Stimulated activated CD4-positive, alpha-beta T cell treated with anti-CD3 and anti-CD28 coated beads, Interleukin-4, amount 100 ng/mL, for 4 hours (primary cell): ENCODE data around the gene C16orf54.
"Not testable (repeated sequence)": the region's sequence is repeated elsewhere in the genome, so short reads cannot be mapped to it uniquely, and the experiment has no call there.

Experiments
- DNase-seq, 2 experiments: peaks; one replicate each; pipeline ENCODE4 v3.0.0-alpha.2; 2020

The C16orf54 gene

DNA sequence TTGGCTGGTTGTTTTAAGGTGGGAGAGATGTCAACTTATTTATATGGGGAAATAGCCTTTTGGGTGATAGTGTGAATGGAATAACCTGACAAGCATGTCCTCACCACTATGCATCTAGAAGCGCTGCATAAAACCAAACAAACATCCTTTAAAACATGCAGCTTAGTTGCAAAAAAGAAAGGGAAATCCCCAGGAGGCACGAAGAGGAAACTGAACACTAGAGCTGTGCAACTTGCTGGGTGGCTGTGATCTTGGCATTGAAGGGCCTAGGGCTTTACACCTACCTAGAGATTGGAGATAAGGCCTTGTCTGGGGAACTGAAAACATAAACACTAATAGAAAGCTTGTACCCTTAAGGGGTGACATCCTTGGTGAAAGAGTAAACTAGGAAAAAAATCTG is 7.3 kb downstream of the C16orf54 start:
- DNase-seq = peak in 1 of 2 experiments; percentile 53

DNA sequence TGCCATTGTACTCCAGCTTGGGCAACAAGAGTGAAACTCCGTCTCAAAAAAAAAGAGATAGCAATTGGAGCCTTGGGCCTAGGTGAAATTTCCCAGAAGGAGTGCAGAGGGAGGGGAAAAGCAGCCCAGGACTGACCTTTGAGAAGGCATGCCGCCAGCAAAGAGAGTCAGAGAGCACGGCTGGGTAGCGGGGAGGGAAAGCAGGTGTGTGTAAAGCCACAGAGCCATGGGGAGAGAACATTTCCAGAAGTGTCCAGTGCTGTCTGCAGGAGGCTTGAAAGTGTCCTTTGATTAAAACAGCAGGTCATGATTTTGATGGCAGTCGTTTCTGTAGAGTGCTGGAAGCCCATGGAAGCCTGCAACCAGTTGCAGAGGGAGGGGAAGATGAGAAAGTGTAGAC is 8.1 kb downstream of the C16orf54 start:
- DNase-seq = no peak

GRCh38 chr16:29736764-29737163 is 9.0 kb downstream of the C16orf54 start:
- no peak for DNase-seq

- no peak for DNase-seq
Observed at GRCh38 chr16:29736112-29736511, 9.7 kb downstream of the C16orf54 start.

- no peak for DNase-seq
Observed at GRCh38 chr16:29734786-29735185, 11.0 kb downstream of the C16orf54 start.

DNA sequence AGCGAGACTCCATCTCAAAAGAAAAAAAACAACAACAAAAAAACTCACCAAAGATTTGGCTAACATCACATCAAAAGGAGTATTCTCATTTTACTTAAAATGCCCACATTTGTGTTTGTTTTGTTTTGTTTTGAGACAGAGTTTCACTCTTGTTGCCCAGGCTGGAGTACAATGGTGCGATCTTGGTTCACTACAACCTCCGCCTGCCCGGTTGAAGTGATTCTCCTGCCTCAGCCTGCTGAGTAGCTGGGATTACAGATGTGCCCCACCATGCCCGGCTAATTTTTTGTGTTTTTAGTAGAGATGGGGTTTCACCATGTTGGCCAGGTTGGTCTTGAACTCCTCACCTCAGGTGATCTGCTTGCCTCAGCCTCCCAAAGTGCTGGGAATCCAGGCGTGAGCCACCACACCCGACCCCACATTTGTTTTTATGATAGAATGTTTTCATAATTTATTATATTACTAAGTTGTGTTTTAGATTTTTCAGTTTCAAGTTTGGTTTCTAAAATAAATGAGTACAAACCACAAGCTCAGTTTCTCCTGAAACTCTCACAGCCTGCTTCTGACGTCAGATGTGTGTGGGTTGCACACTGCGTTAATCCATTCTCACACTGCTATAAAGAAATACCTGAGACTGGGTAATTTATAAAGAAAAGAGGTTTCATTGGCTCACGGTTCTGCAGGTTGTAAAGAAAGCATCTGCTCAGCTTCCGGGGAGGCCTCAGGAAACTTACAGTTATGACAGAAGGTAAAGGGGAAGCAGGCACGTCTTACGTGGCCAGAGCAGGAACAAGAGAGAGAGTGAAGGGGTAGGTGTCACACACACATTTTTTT is 13.8 kb downstream of the C16orf54 start:
- DNase-seq = peak; percentile 66 to 69

DNA sequence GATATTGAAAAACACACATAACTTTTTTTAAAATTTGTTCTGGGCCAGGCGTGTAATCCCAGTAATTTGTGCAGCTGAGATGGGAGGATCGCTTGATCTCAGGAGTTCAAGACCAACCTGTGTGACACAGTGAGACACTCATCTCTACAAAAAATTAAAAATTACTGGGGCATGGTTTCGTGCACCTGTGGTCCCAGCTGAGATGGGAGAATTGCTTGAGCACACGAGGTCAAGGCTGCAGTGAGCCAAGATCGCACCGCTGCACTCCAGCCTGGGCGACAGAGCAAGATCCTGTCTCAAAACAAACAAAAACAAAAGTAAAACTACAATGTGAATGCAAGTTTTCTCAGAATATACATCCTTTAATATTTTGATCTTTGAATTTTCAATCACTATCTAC is 15.1 kb downstream of the C16orf54 start:
- no peak for DNase-seq

DNA sequence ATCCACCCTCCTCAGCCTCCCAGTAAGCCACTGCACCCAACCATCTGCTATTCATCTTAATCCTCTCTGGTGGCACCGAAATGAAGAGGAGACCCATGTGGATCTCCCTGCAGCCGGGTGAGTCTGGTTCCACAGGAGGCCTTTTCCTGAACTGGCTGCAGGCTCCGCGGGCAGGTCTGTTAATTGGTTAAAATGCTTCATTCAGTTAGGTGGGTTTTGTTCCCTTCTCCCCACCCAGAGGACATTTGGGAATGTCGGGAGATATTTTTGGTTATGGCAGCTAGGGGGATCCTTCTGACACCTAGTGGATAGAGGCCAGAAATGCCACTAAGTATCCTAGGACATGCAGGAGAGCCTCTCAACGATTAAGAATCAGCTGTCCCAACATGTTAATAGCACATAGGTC is 16.7 kb downstream of the C16orf54 start:
- DNase-seq = no peak

- no peak for DNase-seq
Observed at GRCh38 chr16:29727452-29727851, 18.3 kb downstream of the C16orf54 start.

DNA sequence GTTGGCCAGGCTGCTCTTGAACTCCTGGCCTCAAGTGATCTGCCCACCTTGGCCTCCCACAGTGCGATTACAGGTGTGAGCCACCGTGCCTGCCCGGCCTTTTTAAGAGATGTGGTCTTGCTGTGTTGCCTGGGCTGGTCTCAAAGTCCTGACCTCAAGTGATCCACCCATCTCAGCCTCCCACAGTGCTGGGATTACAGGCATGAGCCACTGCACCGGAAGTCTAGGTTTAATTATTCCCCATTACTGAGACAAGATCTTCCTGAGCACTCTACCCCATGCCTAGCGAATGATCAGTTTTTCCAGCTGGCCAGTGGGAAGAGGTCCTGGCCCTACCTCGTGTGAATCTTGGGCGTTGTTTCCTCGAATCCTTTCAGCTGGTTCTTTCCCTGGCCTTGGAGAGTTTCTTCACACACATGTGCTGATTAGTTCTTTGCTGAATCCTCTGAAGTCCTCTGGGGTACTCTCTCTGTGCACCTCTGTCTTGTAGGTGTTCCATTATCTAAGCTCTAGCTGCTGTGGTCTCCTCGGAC is 18.9 kb downstream of the C16orf54 start:
- no peak for DNase-seq

DNA sequence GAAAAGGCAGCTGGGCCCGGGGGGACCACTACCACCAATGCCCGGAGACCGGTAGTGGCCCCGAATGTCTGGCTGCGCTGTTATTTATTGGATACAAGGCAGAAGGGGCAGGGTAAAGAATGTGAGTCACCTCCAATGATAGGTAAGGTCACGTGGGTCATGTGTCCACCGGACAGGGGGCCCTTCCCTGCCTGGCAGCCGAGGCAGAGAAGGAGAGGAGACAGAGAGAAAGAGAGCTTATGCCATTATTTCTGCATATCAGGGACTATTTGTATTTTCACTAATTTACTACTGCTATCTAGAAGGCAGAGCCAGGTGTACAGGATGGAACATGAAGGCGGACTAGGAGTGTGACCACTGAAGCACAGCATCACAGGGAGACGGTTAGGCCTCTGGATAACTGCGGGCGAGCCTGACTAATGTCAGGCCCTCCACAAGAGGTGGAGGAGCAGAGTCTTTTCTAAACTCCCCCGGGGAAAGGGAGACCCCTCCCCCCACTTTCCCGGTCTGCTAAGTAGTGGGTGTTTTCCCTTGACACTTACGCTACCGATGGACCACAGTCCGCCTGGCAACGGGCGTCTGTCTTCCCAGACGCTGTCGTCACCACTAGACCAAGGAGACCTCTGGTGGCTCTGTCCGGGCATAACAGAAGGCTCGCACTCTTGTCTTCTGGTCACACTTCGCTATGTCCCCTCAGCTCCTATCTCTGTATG is 24.5 kb downstream of the C16orf54 start:
- DNase-seq = peak in 1 of 2 experiments; percentile 30

- no peak for DNase-seq
Observed at GRCh38 chr16:29720703-29721102, 25.1 kb downstream of the C16orf54 start.

- DNase-seq = no peak
Observed at GRCh38 chr16:29719063-29719462, 26.7 kb downstream of the C16orf54 start.

DNA sequence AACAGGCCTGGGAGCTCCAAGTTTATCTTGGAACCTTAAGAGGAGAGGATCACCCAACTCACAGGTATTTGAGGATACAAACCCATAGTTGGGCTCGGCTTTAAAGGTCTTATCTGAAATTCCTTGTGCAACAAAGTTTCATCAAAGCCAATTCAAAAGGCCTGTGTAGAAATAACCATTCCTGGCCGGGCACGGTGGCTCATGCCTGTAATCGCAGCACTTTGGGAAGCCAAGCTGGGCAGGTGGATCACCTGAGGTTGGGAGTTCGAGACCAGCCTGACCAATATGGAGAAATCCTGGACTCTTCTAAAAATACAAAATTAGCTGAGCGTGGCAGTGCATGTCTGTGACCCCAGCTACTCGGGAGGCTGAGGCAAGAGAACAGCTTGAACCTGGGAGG is 28.7 kb downstream of the C16orf54 start:
- no peak for DNase-seq

DNA sequence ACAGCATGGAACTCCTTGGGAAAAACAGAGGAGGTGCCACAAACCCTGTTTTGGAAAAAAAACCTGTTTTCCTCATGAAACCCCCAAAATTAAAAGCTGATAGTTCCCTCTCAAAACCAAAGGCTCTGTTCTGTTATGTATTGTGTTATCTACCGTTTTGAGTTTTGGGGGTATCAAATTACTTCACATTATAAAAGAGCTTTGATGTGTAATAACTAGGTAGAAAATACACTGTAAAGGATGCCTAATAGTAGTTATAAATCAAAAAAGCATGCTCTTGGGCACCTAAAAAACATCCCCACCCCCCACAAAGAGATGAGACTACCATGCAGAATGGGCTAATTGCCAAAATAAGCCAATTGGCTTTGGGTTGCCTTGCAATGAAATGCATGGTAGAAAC is 30.8 kb downstream of the C16orf54 start:
- no peak for DNase-seq

DNA sequence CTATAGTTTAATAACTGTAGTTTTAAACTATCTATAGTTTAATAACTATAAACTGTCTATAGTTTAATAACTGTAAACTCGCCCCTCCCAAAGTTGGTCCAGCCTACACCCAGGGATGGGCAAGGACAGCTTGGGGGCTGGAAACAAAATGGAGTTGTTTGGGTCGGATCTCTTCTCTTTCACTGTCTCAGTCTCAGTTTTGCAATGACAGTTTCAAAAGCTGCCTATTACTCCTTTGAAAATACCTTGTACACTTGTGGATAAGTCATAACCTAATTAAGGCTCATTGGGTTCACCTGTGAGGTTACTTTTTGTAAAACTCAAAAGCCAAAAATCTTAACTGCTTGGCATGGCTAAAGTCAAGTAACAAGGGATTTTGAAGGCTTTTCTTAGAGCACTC is 31.4 kb downstream of the C16orf54 start:
- no peak for DNase-seq

- no peak for DNase-seq
Observed at GRCh38 chr16:29712809-29713208, 33.0 kb downstream of the C16orf54 start.

DNA sequence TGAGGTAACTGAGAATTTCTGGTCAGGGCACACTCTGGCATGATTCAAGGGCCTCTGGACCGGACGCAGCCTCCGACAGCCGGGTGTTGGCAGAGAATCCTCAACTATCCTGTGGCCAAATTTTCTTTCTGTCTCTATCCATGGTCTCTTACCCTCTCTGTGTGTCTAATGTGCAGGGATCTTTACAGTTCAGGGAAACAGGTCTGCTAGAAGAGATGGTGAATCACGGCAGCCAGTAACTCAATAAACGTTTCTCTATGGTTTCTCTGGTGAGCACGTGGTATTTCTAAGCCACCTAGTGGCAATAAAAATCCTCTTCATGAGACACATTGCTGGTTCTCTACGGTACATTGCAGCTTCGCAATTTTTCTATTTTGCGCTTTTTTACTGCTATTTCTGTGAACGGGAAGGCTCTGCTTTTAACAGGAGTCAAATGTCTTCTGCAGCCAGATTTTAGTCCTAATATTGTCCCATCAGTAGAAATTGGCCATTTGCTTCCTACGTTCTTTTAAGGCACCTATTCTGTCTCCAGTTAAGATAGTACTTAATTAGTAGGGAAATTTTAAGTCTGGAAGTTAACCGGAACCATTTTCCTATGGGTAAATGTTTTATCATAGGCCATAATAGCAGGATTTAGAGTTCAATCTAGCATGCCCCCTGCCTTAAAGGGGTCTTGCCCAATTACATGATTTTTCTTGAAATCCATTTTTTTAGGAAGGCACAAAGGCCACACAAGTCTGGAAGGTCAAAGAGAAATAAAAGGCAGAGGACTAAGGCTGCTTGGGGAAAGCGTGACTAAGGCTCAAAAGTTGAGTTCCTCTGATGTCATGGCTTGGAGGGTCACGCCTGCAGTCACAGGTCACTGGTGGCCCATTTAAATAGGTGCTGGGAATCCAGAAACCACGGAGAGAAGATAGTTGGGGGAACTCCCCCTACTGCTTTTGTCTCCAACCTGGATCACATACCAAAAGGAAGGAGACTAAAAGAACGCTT is 35.3 kb downstream of the C16orf54 start:
- DNase-seq = peak in 1 of 2 experiments; percentile 44

DNA sequence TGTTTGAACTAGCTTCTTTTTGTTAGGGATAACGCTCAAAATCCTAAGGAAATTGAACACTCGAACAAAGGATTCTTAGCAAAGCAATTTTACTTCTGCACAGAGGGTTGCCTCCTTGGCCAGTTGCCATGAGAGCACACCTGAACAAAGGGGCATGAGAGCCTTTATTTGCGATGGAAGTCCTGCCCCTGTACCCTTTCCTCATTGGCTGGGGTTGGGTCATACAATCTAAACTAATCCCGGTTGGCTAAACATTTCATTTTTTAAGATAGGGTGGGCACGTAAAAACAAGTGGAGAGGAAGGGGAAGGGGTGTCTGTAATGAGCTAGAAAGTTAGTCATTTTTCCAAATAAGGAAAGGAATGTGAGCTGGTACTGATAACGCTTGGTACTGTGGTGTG is 36.1 kb downstream of the C16orf54 start:
- DNase-seq = not testable (repeated sequence)

- no peak for DNase-seq
Observed at GRCh38 chr16:29708917-29709600, 36.7 kb downstream of the C16orf54 start.

- not testable (repeated sequence) for DNase-seq
Observed at GRCh38 chr16:29707160-29707559, 38.6 kb downstream of the C16orf54 start.

DNA sequence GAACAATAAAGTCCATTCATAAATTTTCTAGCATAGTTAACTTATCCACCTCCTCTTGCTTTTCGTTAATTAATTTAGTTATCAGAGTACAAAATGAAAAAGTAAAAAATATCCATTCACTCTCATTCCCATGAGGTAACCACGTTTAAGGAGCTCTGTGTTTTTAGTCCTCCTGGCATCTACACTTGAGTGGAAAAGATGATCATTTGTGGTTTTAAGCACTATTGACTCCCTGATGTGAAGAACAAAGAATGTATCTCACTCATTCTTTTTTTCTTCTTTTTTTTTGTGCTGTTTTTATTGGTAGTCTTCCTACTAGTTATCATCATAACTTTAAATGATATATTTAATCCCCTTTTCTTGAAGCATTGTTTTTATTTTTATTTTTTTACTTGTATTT is 40.8 kb downstream of the C16orf54 start:
- no peak for DNase-seq
